ENCODE measurements around the gene POLD3. TPM values are rescaled to one million over a fixed set of nuclear protein-coding genes. Genes with fewer than 3 reads are reported as not detected.

The POLD3 gene
- total RNA-seq, 1 donor from 2014 or later: 27.9 TPM

- DNase-seq (ENCODE audit: low spot score, unreplicated experiment): no peak
- Mint-ChIP-seq H3K27me3 (no peaks in the 10 kb centered on the region), H3K27ac (no peak overlapping the region), H3K36me3 (ENCODE audit: insufficient read depth) (peaks cover 9% of the 10 kb centered on the region), H3K4me3 (ENCODE audit: low read depth) (no peak overlapping the region), H3K9me3 (ENCODE audit: low read depth) (no peaks in the 10 kb centered on the region), H3K4me1 (ENCODE audit: low read depth) (no peaks in the 10 kb centered on the region)
- TF ChIP-seq, protein P1, sequence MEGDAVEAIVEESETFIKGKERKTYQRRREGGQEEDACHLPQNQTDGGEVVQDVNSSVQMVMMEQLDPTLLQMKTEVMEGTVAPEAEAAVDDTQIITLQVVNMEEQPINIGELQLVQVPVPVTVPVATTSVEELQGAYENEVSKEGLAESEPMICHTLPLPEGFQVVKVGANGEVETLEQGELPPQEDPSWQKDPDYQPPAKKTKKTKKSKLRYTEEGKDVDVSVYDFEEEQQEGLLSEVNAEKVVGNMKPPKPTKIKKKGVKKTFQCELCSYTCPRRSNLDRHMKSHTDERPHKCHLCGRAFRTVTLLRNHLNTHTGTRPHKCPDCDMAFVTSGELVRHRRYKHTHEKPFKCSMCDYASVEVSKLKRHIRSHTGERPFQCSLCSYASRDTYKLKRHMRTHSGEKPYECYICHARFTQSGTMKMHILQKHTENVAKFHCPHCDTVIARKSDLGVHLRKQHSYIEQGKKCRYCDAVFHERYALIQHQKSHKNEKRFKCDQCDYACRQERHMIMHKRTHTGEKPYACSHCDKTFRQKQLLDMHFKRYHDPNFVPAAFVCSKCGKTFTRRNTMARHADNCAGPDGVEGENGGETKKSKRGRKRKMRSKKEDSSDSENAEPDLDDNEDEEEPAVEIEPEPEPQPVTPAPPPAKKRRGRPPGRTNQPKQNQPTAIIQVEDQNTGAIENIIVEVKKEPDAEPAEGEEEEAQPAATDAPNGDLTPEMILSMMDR (IDR thresholded peaks at IDR 0.05; ENCODE audit: unreplicated experiment): no peak
Observed at GRCh38 chr11:74638869-74639268, 46.5 kb downstream of the POLD3 start.

- Mint-ChIP-seq H3K36me3 (ENCODE audit: insufficient read depth) (peaks cover 9% of the 10 kb centered on the region), H3K27ac (no peak overlapping the region), H3K9me3 (ENCODE audit: low read depth) (no peaks in the 10 kb centered on the region), H3K27me3 (no peaks in the 10 kb centered on the region), H3K4me3 (ENCODE audit: low read depth) (no peak overlapping the region), H3K4me1 (ENCODE audit: low read depth) (no peaks in the 10 kb centered on the region)
- DNase-seq (ENCODE audit: low spot score, unreplicated experiment): no peak
- TF ChIP-seq, protein P1 (IDR thresholded peaks at IDR 0.05; ENCODE audit: unreplicated experiment): no peak
Observed at GRCh38 chr11:74639533-74639932, 47.2 kb downstream of the POLD3 start.

GRCh38 chr11:74641289-74641688 lies 48.9 kb downstream of the POLD3 start:
- peaks cover 8% of the 10 kb centered on the region for H3K36me3 Mint-ChIP-seq (ENCODE audit: insufficient read depth)
- H3K27ac Mint-ChIP-seq: no peak overlapping the region
- DNase-seq (ENCODE audit: low spot score, unreplicated experiment): no peak
- H3K4me3 Mint-ChIP-seq (ENCODE audit: low read depth): no peak overlapping the region
- TF ChIP-seq, protein P1 (IDR thresholded peaks at IDR 0.05; ENCODE audit: unreplicated experiment): no peak
- no peaks in the 10 kb centered on the region for H3K9me3 Mint-ChIP-seq (ENCODE audit: low read depth)
- no peaks in the 10 kb centered on the region for H3K4me1 Mint-ChIP-seq (ENCODE audit: low read depth)
- H3K27me3 Mint-ChIP-seq: no peaks in the 10 kb centered on the region

DNA sequence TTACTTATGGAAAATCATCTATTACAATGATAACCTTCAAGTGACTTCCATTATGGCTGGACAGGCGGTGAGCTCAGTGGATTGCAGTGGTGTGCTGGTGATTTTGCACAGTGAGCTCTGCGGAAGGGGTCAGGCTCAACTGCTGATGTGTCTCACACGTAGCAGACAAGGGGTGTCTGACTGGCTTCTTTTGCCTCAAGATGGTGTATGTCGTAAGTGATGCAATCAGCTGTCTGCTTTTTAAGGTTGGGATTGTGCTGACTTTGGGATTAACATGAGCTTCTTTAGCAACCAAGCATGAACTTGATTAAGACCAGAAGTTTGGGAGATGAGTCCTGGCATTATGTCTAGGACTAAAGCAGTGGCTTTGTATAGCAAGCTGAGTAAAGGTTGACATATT lies 49.5 kb downstream of the POLD3 start:
- no peak for DNase-seq (ENCODE audit: low spot score, unreplicated experiment)
- Mint-ChIP-seq H3K4me1 (ENCODE audit: low read depth) (no peaks in the 10 kb centered on the region), H3K4me3 (ENCODE audit: low read depth) (no peak overlapping the region), H3K36me3 (ENCODE audit: insufficient read depth) (peaks cover 8% of the 10 kb centered on the region), H3K27ac (no peak overlapping the region), H3K9me3 (ENCODE audit: low read depth) (no peaks in the 10 kb centered on the region), H3K27me3 (no peaks in the 10 kb centered on the region)
- TF ChIP-seq, protein P1 (IDR thresholded peaks at IDR 0.05; ENCODE audit: unreplicated experiment): no peak

DNA sequence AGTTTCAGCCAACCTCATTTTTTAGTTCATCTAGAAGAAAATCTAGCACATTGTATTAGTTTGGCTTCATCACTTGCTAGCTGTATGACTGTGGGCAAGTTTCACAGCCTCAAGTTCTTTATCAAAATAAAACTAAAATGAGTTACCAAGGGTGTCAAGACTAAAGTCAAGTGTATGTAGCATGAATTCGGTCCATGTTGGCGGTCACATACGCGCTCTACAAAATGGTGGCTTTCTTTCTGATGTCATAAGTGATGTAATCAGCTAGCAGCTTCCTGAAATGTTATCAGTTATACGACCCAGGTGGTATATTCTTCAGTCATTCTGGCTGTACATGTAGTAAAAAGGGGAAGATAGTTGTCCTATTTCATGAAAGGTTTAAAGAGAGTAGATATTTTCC lies 50.5 kb downstream of the POLD3 start:
- Mint-ChIP-seq H3K27ac (no peak overlapping the region), H3K4me3 (ENCODE audit: low read depth) (no peak overlapping the region), H3K36me3 (ENCODE audit: insufficient read depth) (peaks cover 8% of the 10 kb centered on the region), H3K27me3 (no peaks in the 10 kb centered on the region), H3K4me1 (ENCODE audit: low read depth) (no peaks in the 10 kb centered on the region), H3K9me3 (ENCODE audit: low read depth) (no peaks in the 10 kb centered on the region)
- no peak for DNase-seq (ENCODE audit: low spot score, unreplicated experiment)
- TF ChIP-seq, protein P1 (IDR thresholded peaks at IDR 0.05; ENCODE audit: unreplicated experiment): no peak
